Stimulated activated CD8-positive, alpha-beta memory T cell treated with anti-CD3 and anti-CD28 coated beads, Interleukin-7, amount 100 ng/mL, for 48 hours (primary cell): Measurements from ENCODE around the gene SORCS3.

Experiments
- DNase-seq, 2 donors: peaks; one replicate each; pipeline ENCODE4 v3.0.0-alpha.2; 2020; ENCODE audit warnings: low read depth in 1 of 2; ENCODE audit errors: extremely low read depth in 1 of 2

The SORCS3 gene

GRCh38 chr10:104908581-104908980 is 267.5 kb downstream of the SORCS3 start:
- DNase-seq, result no peak

- no peak for DNase-seq
Measured at GRCh38 chr10:104910712-104911111, 269.6 kb downstream of the SORCS3 start.

GRCh38 chr10:104913390-104913789 is 272.3 kb downstream of the SORCS3 start:
- no peak for DNase-seq

GRCh38 chr10:104920476-104920875 is 279.4 kb downstream of the SORCS3 start:
- no peak for DNase-seq

- DNase-seq, result no peak
Measured at GRCh38 chr10:104921763-104922162, 280.7 kb downstream of the SORCS3 start.

- DNase-seq, result no peak
Measured at GRCh38 chr10:104922810-104923209, 281.7 kb downstream of the SORCS3 start.

- DNase-seq, result no peak
Measured at GRCh38 chr10:104923501-104923900, 282.4 kb downstream of the SORCS3 start.

- DNase-seq, result no peak
Measured at GRCh38 chr10:104924101-104924795, 283.2 kb downstream of the SORCS3 start.

- DNase-seq, result no peak
Measured at GRCh38 chr10:104925232-104925851, 284.3 kb downstream of the SORCS3 start.

- no peak for DNase-seq
Measured at GRCh38 chr10:104928734-104929133, 287.6 kb downstream of the SORCS3 start.

GRCh38 chr10:104931612-104932134 is 290.6 kb downstream of the SORCS3 start:
- DNase-seq, result no peak

- no peak for DNase-seq
Measured at GRCh38 chr10:104935656-104936055, 294.6 kb downstream of the SORCS3 start.

- no peak for DNase-seq
Measured at GRCh38 chr10:104937567-104937966, 296.5 kb downstream of the SORCS3 start.

GRCh38 chr10:104938031-104938430 is 296.9 kb downstream of the SORCS3 start:
- DNase-seq, result no peak

- DNase-seq, result no peak
Measured at GRCh38 chr10:104941662-104942061, 300.6 kb downstream of the SORCS3 start.

GRCh38 chr10:104947314-104947713 is 306.2 kb downstream of the SORCS3 start:
- DNase-seq, result no peak

- DNase-seq, result no peak
Measured at GRCh38 chr10:104957178-104957841, 316.2 kb downstream of the SORCS3 start.

GRCh38 chr10:104966563-104967297 is 325.6 kb downstream of the SORCS3 start:
- DNase-seq, result no peak

GRCh38 chr10:104980368-104980767 is 339.3 kb downstream of the SORCS3 start:
- no peak for DNase-seq

- no peak for DNase-seq
Measured at GRCh38 chr10:104981995-104982394, 340.9 kb downstream of the SORCS3 start.

- no peak for DNase-seq
Measured at GRCh38 chr10:104988686-104989085, 347.6 kb downstream of the SORCS3 start.
